Choroid plexus epithelial cell (primary cell): ENCODE data around the gene RBM47.
"Not testable (repeated sequence)": the region's sequence is repeated elsewhere in the genome, so short reads cannot be mapped to it uniquely, and the experiment has no call there.

Experiments used
- DNase-seq: peaks from one replicate; pipeline ENCODE4 v3.0.0-alpha.2; 2010; ENCODE audit warnings: low read depth
- H3K4me3 ChIP-seq: 2 replicates; pipeline ENCODE4 v1.5.1; 2011; ENCODE audit warnings: low read depth, mild to moderate bottlenecking, control low read depth, low read length, moderate library complexity
- CTCF ChIP-seq: conservative IDR thresholded peaks from 2 replicates; pipeline ENCODE4 v1.5.1; 2011; ENCODE audit warnings: low read depth, mild to moderate bottlenecking, control low read depth, inconsistent platforms, low read length, moderate library complexity

The RBM47 gene

GRCh38 chr4:40645586-40645985 lies 15.9 kb upstream of the RBM47 start:
- no peak for DNase-seq
- no peak overlapping the region for H3K4me3 ChIP-seq
- TF ChIP-seq CTCF = no peak

- H3K4me3 ChIP-seq = no peak overlapping the region
- no peak for TF ChIP-seq CTCF
- DNase-seq = no peak
These were observed 2.4 kb upstream of the RBM47 start for GRCh38 chr4:40632080-40632479.

GRCh38 chr4:40630335-40631021 lies 814 bp upstream of the RBM47 start:
- DNase-seq = no peak
- peak overlapping the region; percentile 70 for H3K4me3 ChIP-seq
- no peak for TF ChIP-seq CTCF

GRCh38 chr4:40628888-40629287 lies 776 bp downstream of the RBM47 start:
- DNase-seq = no peak
- peak overlapping the region; percentile 70 for H3K4me3 ChIP-seq
- no peak for TF ChIP-seq CTCF

- not testable (repeated sequence) for DNase-seq, H3K4me3 ChIP-seq
These were observed 1.3 kb downstream of the RBM47 start for GRCh38 chr4:40628407-40628806.

GRCh38 chr4:40627540-40627939 lies 2.1 kb downstream of the RBM47 start:
- no peak overlapping the region for H3K4me3 ChIP-seq
- no peak for TF ChIP-seq CTCF
- no peak for DNase-seq

GRCh38 chr4:40626183-40626990 lies 3.3 kb downstream of the RBM47 start:
- H3K4me3 ChIP-seq = no peak overlapping the region
- no peak for TF ChIP-seq CTCF
- peak; percentile 33 for DNase-seq
